Bronchial epithelial cell (primary cell): ENCODE data around the gene FARP1. TPM values are rescaled to one million over a fixed set of nuclear protein-coding genes. Genes with fewer than 3 reads are reported as not detected.

Experiments
- DNase-seq: peaks from one replicate; pipeline ENCODE4 v3.0.0-alpha.2; 2010; ENCODE audit warnings: low read depth
- FAIRE-seq: peaks from 2 replicates; lab custom pipeline; 2011; peaks lifted over from hg19 to GRCh38; lab: Jason Lieb, UNC
- H3K27me3 ChIP-seq: 2 replicates; pipeline ENCODE4 v1.5.1; 2011; ENCODE audit warnings: low read length; ENCODE audit not compliant: control insufficient read depth, insufficient read depth
- H3K36me3 ChIP-seq: 2 replicates; pipeline ENCODE4 v1.5.1; 2011; ENCODE audit warnings: low read length; ENCODE audit not compliant: control insufficient read depth, insufficient read depth
- H3K4me3 ChIP-seq: 2 replicates; pipeline ENCODE4 v1.5.1; 2011; ENCODE audit warnings: mild to moderate bottlenecking, low read depth, low read length, control low read depth
- total RNA-seq: library from RNA; depleted of rRNA; stranded (reverse); fragments of >200 nt; gene quantifications from 2 replicates; pipeline ENCODE4 v1.2.1, GENCODE V29; 2014
- TF ChIP-seq, protein P1 (sequence below): IDR thresholded peaks from 2 replicates; pipeline ENCODE4 v1.5.1; 2011; ENCODE audit warnings: mild to moderate bottlenecking, moderate library complexity, low read length, control low read depth, inconsistent platforms; ENCODE audit not compliant: insufficient read depth, severe bottlenecking

The FARP1 gene
- total RNA-seq, 1 donor from 2014 or later = 11.1 TPM

DNA sequence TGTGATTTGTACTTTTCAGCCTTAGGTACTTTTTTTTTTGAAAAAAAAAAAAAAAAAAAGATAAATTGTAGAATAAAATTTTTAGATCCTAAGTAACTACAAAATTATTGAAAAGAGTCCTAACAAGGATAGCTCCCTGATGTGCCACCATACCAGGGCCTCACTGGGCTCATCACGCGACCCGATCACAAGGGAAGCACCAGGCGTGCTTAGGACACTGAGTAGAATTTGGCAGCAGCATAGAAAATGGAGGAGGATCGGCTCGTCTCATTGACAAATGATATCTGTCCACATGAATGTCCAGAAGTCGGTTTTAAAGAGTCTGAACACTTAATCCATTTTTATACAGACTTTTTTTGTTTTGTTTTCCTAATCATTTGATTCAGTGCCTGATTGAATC is 255.0 kb downstream of the FARP1 start:
- TF ChIP-seq, protein P1, sequence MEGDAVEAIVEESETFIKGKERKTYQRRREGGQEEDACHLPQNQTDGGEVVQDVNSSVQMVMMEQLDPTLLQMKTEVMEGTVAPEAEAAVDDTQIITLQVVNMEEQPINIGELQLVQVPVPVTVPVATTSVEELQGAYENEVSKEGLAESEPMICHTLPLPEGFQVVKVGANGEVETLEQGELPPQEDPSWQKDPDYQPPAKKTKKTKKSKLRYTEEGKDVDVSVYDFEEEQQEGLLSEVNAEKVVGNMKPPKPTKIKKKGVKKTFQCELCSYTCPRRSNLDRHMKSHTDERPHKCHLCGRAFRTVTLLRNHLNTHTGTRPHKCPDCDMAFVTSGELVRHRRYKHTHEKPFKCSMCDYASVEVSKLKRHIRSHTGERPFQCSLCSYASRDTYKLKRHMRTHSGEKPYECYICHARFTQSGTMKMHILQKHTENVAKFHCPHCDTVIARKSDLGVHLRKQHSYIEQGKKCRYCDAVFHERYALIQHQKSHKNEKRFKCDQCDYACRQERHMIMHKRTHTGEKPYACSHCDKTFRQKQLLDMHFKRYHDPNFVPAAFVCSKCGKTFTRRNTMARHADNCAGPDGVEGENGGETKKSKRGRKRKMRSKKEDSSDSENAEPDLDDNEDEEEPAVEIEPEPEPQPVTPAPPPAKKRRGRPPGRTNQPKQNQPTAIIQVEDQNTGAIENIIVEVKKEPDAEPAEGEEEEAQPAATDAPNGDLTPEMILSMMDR = no peak
- no peaks in the 10 kb centered on the region for H3K27me3 ChIP-seq
- FAIRE-seq = no peak

DNA sequence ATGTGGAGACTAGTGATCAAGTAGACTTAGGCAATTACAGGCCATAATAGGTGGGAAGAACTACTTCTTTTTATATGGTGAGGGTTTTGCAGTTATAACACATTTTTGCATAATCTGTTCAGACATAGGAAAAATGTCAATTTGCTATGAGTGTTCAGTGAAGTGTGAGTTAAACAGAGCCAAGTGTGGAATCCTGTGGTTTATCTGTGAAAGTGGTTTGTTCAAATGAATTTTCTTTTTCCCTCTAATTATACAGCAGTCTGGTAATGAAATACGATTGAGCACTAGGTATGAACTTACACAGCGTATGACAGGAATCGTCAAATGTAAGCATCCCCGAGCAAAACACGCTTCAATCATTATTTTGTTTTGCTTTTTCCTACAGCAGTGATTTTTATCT is 255.7 kb downstream of the FARP1 start:
- Histone ChIP-seq H3K36me3 (no peaks in the 10 kb centered on the region), H3K4me3 (no peak overlapping the region), H3K27me3 (no peaks in the 10 kb centered on the region)
- FAIRE-seq (no peak), DNase-seq (no peak)
- TF ChIP-seq, protein P1 = no peak

More for the DNA sequence above, 255.0 kb downstream of the FARP1 start:
- H3K4me3 ChIP-seq = no peak overlapping the region
- H3K36me3 ChIP-seq = no peaks in the 10 kb centered on the region
- DNase-seq = no peak

DNA sequence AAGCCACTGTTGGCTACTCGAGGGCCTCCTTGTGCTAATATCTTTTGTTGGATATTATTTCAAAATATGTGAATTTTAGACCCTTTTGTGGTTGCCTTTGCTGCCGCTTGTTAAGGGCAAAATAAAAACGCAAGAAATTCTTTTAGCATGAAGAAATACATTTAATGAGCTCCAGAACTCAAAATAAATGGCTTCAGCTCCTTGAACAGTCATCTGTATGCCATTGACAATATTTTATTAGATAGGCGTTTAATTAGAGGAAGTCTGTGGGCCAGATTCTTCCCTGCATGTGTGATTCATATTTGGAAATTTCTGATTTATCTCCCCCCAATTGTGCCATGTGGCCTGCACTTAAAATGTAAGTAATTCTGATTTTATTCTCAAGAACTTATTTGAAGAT is 256.9 kb downstream of the FARP1 start:
- DNase-seq (no peak), FAIRE-seq (no peak)
- no peaks in the 10 kb centered on the region for H3K27me3 ChIP-seq
- no peak overlapping the region for H3K4me3 ChIP-seq
- TF ChIP-seq, protein P1 = no peak
- no peaks in the 10 kb centered on the region for H3K36me3 ChIP-seq

DNA sequence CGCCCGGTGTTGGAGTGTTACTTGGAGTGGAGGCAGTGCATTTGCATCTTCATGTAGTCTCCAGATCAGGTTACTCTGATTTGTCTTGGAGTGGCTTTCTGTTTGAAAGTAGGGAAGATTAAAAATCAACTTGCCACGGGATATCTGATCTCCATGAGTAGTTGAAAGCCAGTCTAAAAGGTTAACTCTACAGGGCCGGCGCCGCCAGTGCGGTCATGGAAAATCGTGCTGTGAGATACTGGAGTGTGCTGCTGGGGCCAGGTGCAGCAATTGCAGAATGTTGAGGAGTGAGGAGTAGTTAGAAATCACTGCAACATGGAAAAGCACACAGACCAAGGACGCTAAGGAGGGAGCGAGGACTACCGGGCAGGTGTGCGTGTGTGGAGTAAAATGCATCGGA is 259.0 kb downstream of the FARP1 start:
- TF ChIP-seq, protein P1 = no peak
- FAIRE-seq = peak; percentile 52

DNA sequence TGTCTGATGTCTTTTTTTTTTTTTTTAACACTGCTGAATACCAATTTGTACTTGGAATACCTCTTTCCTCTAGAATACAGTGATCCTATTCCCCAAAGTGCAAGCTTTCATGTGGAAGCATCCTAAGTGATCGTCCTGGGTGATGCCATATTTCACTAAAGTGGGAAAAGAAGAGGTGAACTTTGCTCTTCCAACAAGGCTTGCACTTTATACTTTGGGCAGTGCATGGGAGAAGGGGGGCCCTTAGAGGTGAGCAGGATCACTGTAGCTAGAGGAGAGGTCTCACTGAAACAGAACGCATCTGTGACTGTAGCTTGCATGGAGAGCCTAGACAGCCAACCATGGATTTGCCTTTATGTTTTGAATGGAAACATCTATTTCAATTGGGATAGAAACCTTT is 260.2 kb downstream of the FARP1 start:
- Histone ChIP-seq H3K36me3 (no peaks in the 10 kb centered on the region), H3K27me3 (no peaks in the 10 kb centered on the region), H3K4me3 (no peak overlapping the region)
- TF ChIP-seq, protein P1 = no peak
- DNase-seq (no peak), FAIRE-seq (no peak)

More for the DNA sequence above, 259.0 kb downstream of the FARP1 start:
- Histone ChIP-seq H3K4me3 (no peak overlapping the region), H3K36me3 (no peaks in the 10 kb centered on the region), H3K27me3 (no peaks in the 10 kb centered on the region)
- DNase-seq = no peak

DNA sequence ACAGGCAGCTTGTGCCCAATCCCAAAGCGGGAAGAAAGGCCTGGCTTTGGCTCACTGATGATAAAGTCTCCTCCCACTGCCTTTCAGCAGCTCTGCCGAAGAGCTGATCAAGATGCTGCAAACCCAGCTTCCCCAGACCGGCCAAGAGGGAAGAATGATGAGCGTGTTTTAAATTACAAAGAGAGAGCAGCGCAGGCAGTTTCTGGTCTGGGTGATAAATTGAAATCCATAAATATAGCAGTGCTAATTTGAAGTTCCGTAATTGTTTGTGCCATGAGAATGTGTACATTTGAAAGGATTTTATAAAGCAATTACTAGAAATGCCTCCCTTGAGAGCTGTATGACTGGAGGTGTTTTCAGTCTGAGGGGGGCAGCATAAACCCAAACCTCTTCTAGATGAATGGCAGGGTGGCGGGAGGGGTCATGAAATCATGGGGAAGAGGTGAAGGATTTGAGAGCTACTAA is 262.2 kb downstream of the FARP1 start:
- FAIRE-seq (no peak), DNase-seq (no peak)
- TF ChIP-seq, protein P1 = no peak

More for the DNA sequence above, 262.2 kb downstream of the FARP1 start:
- Histone ChIP-seq H3K4me3 (no peak overlapping the region), H3K27me3 (no peaks in the 10 kb centered on the region), H3K36me3 (no peaks in the 10 kb centered on the region)
